NCI-H2196 (cell line): Measurements from ENCODE around the gene JARID2.

Source experiments
- DNase-seq: peaks from one replicate; lab custom pipeline; 2025; ENCODE audit not compliant: unreplicated experiment; lab: John Stamatoyannopoulos, UW

JARID2 gene

DNA sequence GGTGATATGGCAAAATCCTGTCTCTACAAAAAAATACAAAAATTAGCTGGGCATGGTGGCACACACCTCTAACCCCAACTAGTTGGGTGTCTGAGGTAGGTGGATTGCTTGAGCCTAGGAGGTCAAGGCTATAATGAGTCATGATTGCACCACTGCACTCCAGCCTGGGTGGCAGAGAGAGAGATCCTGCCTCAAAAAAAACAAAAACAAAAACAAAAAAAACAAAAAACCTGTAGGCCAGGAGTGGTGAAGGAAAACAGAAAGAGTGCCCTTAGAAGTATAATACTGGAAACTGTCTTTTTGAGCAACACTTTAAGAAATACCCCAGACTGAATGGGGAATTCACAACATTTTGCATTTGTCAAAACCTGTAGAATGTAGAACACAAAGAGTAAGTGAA is 85.3 kb downstream of the JARID2 start:
- DNase-seq: no peak

DNA sequence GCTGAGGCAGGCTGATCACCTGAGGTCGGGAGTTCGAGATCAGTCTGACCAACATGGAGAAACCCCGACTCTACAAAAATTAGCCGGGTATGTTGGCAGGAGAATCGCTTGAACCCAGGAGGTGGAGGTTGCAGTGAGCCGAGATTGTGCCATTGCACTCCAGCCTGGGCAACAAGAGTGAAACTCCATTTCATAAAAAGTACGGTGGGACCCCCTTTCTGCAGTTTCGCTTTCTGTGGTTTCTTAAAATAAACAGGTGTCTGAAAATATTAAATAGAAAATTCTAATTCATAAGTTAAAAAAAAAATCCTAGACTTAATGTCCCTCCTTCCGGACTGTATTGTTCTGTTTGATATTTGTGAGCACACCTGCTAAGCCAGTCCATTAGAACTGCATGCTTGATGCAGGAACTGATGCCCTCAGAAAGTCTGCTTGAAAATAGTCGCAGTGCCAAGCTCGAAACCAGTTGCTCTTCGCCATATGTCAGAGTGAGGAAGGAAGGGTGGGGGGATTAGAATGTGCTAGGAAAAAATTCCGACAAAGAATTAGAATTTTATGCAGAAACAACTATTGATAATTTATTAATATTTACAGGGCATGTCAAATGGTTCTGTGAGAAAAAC is 85.9 kb downstream of the JARID2 start:
- DNase-seq: no peak

DNA sequence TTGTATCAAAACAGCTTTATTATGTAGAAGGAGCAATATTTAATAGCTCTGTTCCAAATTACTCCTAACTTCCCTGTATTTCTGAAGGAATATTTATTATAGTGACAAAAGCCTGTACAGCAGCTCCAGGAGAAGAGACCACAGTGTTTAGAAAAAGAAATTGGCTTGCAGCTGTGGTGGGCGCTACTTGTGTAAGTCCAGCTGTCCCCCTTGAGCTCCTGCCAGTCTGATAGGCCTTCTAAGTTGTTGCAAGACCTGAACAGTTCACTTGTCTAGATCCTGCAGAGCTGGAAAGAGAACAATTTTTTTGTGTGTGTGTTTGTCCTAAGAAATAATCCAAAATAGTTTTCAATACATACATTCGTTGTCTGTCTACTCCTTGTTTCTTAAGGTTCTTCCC is 86.6 kb downstream of the JARID2 start:
- DNase-seq: no peak

DNA sequence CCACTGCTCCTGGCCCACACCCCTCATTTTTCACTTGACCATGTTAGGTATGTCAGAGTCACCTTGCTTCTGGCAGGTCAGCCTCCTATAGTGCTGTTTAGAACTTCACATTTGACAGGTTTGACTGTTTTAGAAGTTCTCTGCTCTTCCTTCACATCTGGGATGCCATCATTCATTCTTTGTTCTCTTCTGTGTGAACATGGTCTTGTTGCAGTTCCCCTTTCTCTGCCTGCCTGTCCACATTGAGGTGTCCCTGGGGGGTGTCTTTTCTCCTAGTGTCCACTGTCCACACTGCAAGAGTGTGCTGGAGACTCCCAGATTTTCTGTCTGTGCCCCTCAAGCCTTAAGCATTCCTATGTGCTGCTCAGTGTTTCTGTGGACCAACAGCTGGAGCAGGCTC is 89.5 kb downstream of the JARID2 start:
- no peak for DNase-seq

DNA sequence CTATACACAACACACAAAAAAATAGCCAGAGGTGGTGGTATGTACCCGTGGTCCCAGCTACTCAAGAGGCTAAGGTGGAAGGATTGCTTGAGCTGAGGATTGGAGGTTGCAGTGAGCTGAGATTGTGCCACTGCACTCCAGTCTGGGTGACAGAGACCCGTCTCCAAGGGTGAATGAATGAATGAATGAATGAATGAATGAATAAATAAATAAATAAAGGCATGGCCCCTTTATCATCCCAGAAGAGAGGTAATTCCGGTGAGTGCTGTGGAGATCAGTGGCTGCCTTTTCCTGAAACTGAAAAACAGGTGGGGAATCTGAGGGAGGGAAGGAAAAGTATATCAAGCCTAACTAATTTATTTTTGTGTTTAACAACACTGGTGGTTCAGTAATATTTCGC is 90.0 kb downstream of the JARID2 start:
- no peak for DNase-seq

DNA sequence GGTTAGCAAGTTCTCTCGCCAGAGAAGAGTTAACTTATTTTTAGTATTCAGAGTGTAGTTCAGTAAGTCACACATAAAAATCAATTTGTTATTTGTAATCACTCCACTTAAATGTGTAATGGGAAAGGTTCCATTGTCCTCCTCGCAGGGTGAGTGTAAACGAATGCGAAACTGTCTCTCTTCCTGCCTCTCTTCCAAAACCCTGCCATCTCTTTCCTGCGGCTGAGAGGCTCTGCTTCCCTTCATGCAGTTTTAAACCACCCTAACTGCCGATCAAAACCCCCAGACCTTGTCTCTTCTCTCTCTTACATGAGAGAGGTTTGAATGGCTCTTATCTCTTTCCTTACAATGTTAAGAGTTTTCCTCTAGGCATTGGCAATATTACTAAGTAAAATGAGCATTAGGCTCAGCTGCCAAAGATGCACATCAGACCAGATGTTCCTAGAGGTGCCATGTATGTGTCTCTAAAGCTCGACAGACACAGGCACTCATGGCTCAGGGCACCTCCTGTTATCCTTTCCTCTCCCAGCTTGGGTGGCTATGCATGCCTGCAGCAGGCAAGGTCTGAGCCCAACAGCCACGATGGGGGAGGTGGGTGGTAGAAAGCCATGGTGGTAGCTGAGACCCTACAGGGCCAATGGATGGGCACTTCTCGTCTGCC is 91.2 kb downstream of the JARID2 start:
- no peak for DNase-seq

GRCh38 chr6:15337582-15337981 is 91.7 kb downstream of the JARID2 start:
- DNase-seq: no peak

DNA sequence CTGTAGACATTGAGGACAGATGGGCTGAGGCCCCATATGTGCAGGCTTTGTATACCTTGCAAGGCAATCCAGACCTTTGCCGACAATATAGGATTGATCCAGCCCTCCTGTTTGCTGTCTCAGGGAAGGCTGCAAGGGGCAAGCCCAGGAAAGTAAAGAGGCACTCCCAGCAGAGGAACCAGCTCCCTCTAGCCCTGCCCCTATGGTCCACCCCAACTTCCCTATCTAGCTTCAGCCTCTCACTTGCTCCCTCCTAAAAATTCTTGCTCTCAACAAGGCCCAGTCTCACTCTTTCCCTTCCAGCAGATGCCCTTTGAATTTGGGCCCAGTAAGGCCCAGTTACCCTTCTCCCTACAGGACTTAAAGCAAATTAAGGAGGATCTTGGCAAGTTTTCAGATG is 92.6 kb downstream of the JARID2 start:
- DNase-seq: no peak

- no peak for DNase-seq
These were observed 93.2 kb downstream of the JARID2 start for GRCh38 chr6:15339081-15339480.

- no peak for DNase-seq
These were observed 94.3 kb downstream of the JARID2 start for GRCh38 chr6:15340105-15340601.

- DNase-seq: no peak
These were observed 94.9 kb downstream of the JARID2 start for GRCh38 chr6:15340775-15341174.

DNA sequence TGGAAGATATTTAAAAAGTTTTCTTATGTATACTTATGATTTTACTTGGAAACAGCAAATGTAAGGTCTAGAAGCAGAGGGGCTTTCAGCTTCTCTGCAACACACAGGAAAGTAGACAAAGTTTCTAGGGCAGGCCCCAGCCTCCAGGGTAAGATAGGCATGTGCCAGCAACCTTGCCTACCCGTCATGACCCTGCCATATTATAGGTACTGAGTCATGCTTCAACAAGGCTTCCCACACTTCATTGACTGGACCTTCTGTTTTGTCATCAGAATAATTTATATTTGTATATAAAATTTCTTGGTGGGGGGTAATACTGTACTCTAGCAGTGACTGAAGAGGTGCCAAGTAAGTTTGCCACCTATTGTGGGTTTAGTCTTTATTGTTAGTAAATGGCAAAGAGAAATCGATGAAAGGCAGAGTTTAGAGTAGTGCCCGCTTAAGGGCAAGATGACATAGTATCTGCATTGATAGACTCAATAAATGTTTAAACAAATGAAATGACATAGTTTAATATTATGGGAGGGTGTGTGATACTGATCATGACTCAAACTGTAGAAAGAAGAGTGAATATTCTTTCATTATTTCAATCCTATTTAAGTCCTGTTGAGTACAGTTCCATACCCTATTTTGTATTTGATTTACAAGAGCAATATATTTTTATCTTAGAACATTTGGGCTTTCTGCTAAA is 95.6 kb downstream of the JARID2 start:
- no peak for DNase-seq

GRCh38 chr6:15342114-15342513 is 96.2 kb downstream of the JARID2 start:
- no peak for DNase-seq

- no peak for DNase-seq
These were observed 97.8 kb downstream of the JARID2 start for GRCh38 chr6:15343490-15344191.

DNA sequence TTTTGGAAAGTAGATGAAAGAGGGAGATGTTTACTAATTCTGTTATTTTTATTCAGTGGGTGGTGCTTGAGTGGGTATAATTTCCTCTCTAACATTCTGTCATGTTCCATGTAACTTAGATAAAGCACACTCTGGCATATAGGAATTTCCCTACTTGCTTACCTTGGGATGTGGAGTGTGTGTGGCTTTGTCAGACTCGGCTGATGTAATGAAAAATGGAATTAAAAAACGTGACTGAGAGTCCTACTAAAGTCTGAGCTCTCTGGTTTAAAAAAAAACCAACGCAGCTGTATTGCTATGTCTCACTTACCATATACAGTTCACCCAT is 98.3 kb downstream of the JARID2 start:
- DNase-seq: no peak

DNA sequence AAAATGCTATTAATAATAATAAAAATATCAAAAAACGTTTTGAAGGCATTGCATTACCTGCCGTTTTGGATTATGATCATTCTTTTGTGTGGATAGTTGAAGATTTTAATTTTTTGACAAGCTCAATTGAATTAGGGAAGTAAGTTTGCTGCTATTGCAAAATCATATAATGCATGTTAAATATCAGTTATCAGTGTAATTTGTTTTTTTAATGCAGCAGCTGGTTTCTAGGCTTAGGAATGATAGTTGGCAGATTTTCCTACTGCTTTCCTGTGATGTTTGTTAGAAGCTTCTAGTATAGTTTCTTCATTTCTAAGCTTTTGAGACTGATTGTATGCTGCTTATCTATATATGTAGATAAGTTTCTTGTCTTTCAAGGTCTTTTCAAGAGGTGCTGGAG is 99.0 kb downstream of the JARID2 start:
- no peak for DNase-seq

DNA sequence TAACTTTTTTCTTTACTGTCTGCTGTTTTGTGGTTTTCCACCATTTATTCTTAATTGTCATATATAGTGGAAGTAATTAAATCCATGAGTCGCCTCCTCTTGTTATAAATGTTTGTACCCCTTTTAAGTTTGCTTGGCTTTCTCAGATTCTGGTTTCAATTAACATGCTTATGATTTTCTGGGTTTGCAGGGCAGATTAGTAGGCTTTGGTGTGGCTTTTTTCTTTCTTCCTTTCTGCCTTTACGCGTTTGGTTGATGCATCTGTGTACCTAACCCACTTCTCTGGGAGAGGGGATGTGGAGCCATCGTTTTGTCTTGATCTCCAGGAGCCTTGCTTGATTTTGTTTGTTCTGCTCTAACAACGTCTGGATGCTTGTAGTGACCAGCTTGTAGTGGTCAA is 100.4 kb downstream of the JARID2 start:
- DNase-seq: no peak

GRCh38 chr6:15348528-15348927 is 102.7 kb downstream of the JARID2 start:
- no peak for DNase-seq

- no peak for DNase-seq
These were observed 103.5 kb downstream of the JARID2 start for GRCh38 chr6:15349379-15349778.

GRCh38 chr6:15350386-15351083 is 104.7 kb downstream of the JARID2 start:
- DNase-seq: no peak

DNA sequence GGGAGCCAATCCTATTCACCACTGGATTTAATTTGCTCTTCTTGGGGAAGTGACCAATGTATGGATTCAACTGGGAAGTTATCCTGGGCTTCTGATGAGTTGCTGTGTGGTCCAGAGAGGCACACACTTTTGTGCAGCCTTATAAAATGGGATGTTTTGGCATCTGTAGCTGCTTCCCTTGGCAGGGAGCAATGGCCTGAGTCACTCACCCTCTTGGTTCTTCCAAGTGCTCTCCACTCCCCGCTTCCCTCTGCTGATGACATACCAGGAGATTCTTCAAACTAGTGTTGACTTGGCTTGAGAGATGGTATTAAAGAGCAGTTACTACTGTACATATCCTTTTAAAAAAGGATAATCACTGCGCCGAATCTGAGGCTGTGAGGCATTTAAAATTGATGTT is 105.8 kb downstream of the JARID2 start:
- DNase-seq: no peak
